Heart right ventricle (tissue), 16 donors: ENCODE measurements around the gene TRIM34. TPM values are rescaled to one million over a fixed set of nuclear protein-coding genes. Genes with fewer than 3 reads are reported as not detected.

Experiments used
- ATAC-seq, 8 donors: fragments of 200-7000 bp; cut with Tn5 transposase; one replicate each; pipeline ENCODE4 v1.9.1; 2020; ENCODE audit warnings: mild to moderate bottlenecking in 8 of 8, moderate library complexity in 8 of 8, moderate number of reproducible peaks in 1 of 8
- DNase-seq, 2 donors: peaks; one replicate each; pipeline ENCODE4 v3.0.0-alpha.2; 2020
- H3K27ac ChIP-seq, 10 donors: fragments of 200-600 bp; sonication (generic) in 2 of 10; one replicate each; pipeline versions ENCODE4 v1.5.0 to v1.8.0; 2020 to 2022; ENCODE audit warnings: mild to moderate bottlenecking in 3 of 10
- H3K27me3 ChIP-seq, 7 donors: fragments of 200-600 bp; one replicate each; pipeline ENCODE4 v1.8.0; 2021 to 2022; ENCODE audit warnings: mild to moderate bottlenecking in 2 of 7
- H3K36me3 ChIP-seq, 9 donors: fragments of 200-600 bp; sonication (generic) in 1 of 9; one replicate each; pipeline versions ENCODE4 v1.5.0 to v1.8.0; 2020 to 2022; ENCODE audit warnings: mild to moderate bottlenecking in 2 of 9
- H3K4me1 ChIP-seq, 9 donors: fragments of 200-600 bp; sonication (generic) in 1 of 9; one replicate each; pipeline versions ENCODE4 v1.5.0 to v1.8.0; 2020 to 2022; ENCODE audit warnings: mild to moderate bottlenecking in 4 of 9
- H3K4me3 ChIP-seq, 10 donors: fragments of 200-600 bp; sonication (generic) in 2 of 10; one replicate each; pipeline versions ENCODE4 v1.5.0 to v1.8.0; 2020 to 2022; ENCODE audit warnings: mild to moderate bottlenecking in 7 of 10, moderate library complexity in 2 of 10
- H3K9me3 ChIP-seq, 11 donors: fragments of 200-600 bp in 10 of 11; sonication (generic) in 2 of 11; one replicate each; pipeline versions ENCODE4 v1.5.0 to v1.8.0; 2013 to 2022; ENCODE audit warnings: mild to moderate bottlenecking in 2 of 11, control low read depth in 1 of 11, moderate library complexity in 1 of 11
- WGBS, 2 donors: extraction: QIAGEN DNeasy Blood & Tissue Kit; methylation state at CpG; one replicate each; pipeline ENCODE4 v1.1.7; 2013; ENCODE audit warnings: inconsistent platforms in 1 of 2; 5-methylcytosine and 5-hydroxymethylcytosine counted together
- intact Hi-C, 10 donors: fragments of 100-400 bp; cut with DNase I; formaldehyde crosslinking; loops; one replicate each; pipeline versions ENCODE4 v1.11.1 to v1.14.2; 2022
- polyA plus RNA-seq, 2 donors: library from polyadenylated mRNA; stranded (reverse); fragments of 200-250 nt; gene quantifications; one replicate each; pipeline ENCODE4 v1.2.3, GENCODE V29; 2013
- total RNA-seq, 10 donors: library from RNA; stranded (reverse); fragmentation: NEBNext Ultra II Directional in 3 of 10; extraction: Animal tissue kit (Norgen Biotek cat#: 25700) in 3 of 10; gene quantifications; one replicate each; pipeline versions ENCODE4 v1.2.1 to v1.2.4, GENCODE V29; 2021 to 2023
- TF ChIP-seq, protein P1 (sequence below), 9 donors: fragments of 200-600 bp; sonication (generic) in 2 of 9; IDR thresholded peaks; one replicate each; pipeline versions ENCODE4 v1.5.0 to v1.8.0; 2021 to 2022; ENCODE audit warnings: antibody characterized with exemption in 9 of 9, mild to moderate bottlenecking in 5 of 9, moderate library complexity in 1 of 9
- donor health status: Arrhythmogenic right ventricular cardiomyopathy.
- donor health status: ischemic (EF 13 %, LVEDD 7.1; RV severe dilation, severe dysfunction).
- donor health status: healthy with polysubstance abuse.
- donor health status: DM: no; HTN: yes; CAD: no.
- donor health status: DM: no; HTN: no; CAD: no.
- donor health status: ischemic (EF 25% LVEDD 6.9; RV normal size, moderate dysfunction).
- donor health status: ischemic (EF 25% LVEDD 5.7; RV mildly dilated, moderate dysfunction).
- donor health status: healthy.
- donor health status: DM: yes; HTN: yes; CAD: no.
- donor health status: Ischemic cardiomyopathy.
- donor health status: ischemic (EF 35%, LVEDD 5.7; RV mildly dilated, moderate dysfunction).
- donor health status: nonischemic (EF 11% LVEDD 7.7; RV severe dilation, severe dysfunction).
- donor health status: DM: yes; HTN: yes; CAD: no.
- donor health status: PGD.
- donor health status: ischemic (EF 29% LVEDD 5.4; RV normal size, mild dysfunction).
- donor health status: nonischemic (EF 23%, LVEDD 6.1; RV moderate dilation, normal function).

TRIM34 gene
- total and polyA plus RNA-seq, 12 donors, result 0.66 to 6.5 (median 1.9) TPM

DNA sequence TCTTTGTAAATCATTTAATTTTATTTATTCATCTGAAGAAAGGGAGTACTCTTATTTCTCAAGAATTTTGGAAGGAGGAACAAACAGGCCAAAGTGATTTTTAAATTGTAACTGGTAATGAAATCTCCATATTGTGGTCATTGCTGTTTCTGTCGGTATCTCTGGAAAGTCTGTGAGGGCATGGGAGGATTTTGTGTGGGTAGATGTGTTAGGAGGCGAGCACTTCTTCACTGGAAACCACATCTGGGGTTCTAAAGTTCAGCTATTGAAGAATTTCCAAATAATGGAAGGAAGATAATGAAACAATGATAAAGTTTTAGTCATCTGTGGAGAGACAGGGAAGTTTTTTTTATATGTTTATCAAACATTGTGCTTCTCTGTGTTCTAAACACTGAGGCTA, 6.6 kb downstream of the TRIM34 start:
- no peak overlapping the region for H3K27ac ChIP-seq
- WGBS, 2 donors, result 87 to 91% methylated on average over 2 of the region's 2 CpGs
- peaks cover 0 to 2% (median 0%) of the 10 kb centered on the region in 9 donors for H3K4me1 ChIP-seq
- peaks cover 0 to 40% (median 12%) of the 10 kb centered on the region in 9 donors for H3K36me3 ChIP-seq
- H3K9me3 ChIP-seq, result no peaks in the 10 kb centered on the region
- DNase-seq (no peak), ATAC-seq (no peak)
- TF ChIP-seq, protein P1, sequence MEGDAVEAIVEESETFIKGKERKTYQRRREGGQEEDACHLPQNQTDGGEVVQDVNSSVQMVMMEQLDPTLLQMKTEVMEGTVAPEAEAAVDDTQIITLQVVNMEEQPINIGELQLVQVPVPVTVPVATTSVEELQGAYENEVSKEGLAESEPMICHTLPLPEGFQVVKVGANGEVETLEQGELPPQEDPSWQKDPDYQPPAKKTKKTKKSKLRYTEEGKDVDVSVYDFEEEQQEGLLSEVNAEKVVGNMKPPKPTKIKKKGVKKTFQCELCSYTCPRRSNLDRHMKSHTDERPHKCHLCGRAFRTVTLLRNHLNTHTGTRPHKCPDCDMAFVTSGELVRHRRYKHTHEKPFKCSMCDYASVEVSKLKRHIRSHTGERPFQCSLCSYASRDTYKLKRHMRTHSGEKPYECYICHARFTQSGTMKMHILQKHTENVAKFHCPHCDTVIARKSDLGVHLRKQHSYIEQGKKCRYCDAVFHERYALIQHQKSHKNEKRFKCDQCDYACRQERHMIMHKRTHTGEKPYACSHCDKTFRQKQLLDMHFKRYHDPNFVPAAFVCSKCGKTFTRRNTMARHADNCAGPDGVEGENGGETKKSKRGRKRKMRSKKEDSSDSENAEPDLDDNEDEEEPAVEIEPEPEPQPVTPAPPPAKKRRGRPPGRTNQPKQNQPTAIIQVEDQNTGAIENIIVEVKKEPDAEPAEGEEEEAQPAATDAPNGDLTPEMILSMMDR (IDR thresholded peaks at IDR 0.05), result no peak
- no peaks in the 10 kb centered on the region for H3K27me3 ChIP-seq
- no peak overlapping the region for H3K4me3 ChIP-seq
- intact Hi-C loops, result no loop called here

DNA sequence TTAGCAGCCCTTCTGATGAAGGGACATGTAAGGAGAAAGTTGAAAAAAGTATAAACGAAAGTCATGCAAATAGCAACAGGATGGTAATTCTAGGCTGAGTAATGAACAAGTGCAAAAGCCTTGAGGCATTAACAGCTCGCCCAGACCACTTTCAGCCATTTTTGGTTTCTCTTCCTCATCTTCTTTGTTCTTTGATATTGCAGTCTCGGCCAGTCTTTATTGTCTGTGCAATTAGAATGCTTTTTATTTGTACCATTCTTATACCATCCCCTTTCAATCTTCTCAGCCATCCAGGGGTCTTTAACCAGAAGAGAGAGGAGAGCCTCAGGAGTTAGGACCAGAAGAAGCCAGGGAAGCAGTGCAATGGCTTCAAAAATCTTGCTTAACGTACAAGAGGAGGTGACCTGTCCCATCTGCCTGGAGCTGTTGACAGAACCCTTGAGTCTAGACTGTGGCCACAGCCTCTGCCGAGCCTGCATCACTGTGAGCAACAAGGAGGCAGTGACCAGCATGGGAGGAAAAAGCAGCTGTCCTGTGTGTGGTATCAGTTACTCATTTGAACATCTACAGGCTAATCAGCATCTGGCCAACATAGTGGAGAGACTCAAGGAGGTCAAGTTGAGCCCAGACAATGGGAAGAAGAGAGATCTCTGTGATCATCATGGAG, 7.3 kb downstream of the TRIM34 start:
- 82 to 83% methylated on average over 5 of the region's 5 CpGs for WGBS, 2 donors

DNA sequence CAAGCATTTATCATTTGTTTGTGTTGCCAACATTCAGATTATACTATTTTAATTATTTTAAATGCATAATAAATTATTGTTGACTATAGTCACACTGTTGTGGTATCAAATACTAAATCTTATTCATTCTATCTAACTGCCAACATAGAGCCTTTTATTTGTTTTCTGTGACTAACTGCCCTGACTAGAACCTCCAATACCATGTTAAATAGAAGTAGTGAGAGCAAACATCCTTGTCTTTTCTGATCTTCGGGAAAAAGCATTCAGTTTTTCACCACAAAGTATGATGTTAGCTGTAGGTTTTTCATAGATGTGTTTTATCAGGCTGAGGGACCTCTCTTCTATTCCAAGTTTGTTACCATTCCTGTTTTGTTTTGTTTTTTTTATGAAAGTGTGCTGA, 15.2 kb downstream of the TRIM34 start:
- no peak for ATAC-seq
- Histone ChIP-seq H3K9me3 (peaks cover 0 to 8% (median 0%) of the 10 kb centered on the region in 11 donors), H3K4me1 (no peaks in the 10 kb centered on the region), H3K27ac (no peak overlapping the region), H3K4me3 (no peak overlapping the region), H3K27me3 (no peaks in the 10 kb centered on the region), H3K36me3 (peaks cover 0 to 92% (median 31%) of the 10 kb centered on the region in 9 donors)
- TF ChIP-seq, protein P1 (IDR thresholded peaks at IDR 0.05), result no peak
- intact Hi-C loops, result no loop called here
- 90 to 91% methylated on average over 1 of the region's 1 CpG for WGBS, 2 donors
- DNase-seq, result no peak

More for the DNA sequence above, 7.3 kb downstream of the TRIM34 start:
- no peak overlapping the region for H3K27ac ChIP-seq
- DNase-seq, result no peak
- peaks cover 0 to 47% (median 12%) of the 10 kb centered on the region in 9 donors for H3K36me3 ChIP-seq
- no peak overlapping the region for H3K4me3 ChIP-seq
- TF ChIP-seq, protein P1 (IDR thresholded peaks at IDR 0.05), result no peak
- ATAC-seq, result no peak
- intact Hi-C loops, result no loop called here
- no peaks in the 10 kb centered on the region for H3K9me3 ChIP-seq
- H3K27me3 ChIP-seq, result no peaks in the 10 kb centered on the region
- no peaks in the 10 kb centered on the region for H3K4me1 ChIP-seq

DNA sequence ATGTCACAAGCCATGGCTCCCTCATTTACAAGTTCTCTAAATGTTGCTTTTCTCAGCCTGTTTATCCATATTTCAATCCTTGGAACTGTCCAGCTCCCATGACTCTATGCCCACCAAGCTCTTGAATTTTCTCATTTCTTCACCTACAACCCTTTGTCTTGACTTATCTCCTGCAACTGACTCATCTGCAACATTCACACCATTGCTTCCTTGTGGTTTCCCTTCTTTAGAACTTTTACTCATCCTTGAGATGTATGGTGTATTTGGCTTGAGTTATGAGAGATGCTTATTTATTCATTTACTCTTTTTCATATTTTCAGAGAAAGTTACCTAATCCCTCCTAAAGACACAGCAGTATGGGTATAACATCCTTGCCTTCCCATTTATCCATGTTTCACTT, 18.8 kb downstream of the TRIM34 start:
- TF ChIP-seq, protein P1 (IDR thresholded peaks at IDR 0.05), result no peak
- H3K36me3 ChIP-seq, result peaks cover 0 to 56% (median 24%) of the 10 kb centered on the region in 9 donors
- H3K27me3 ChIP-seq, result no peaks in the 10 kb centered on the region
- no peak overlapping the region for H3K27ac ChIP-seq
- peaks cover 0 to 8% (median 0%) of the 10 kb centered on the region in 11 donors for H3K9me3 ChIP-seq
- no peak for DNase-seq
- no peak for ATAC-seq
- intact Hi-C loops, result no loop called here
- no peak overlapping the region for H3K4me3 ChIP-seq
- H3K4me1 ChIP-seq, result no peaks in the 10 kb centered on the region
